ENCODE measurements around the gene NPFFR2. TPM values are rescaled to one million over a fixed set of nuclear protein-coding genes. Genes with fewer than 3 reads are reported as not detected.

Gene NPFFR2
- total and polyA plus RNA-seq, 2 donors (not counting 1 experiment from before 2014, with no cell fraction given) = not detected

- H3K27ac ChIP-seq (ENCODE audit: insufficient read depth, low read length) = no peak overlapping the region
- H3K4me3 ChIP-seq (replicated peaks in 1 of 4; ENCODE audit: control extremely low read depth in 1 of 4, insufficient read depth in 1 of 4, low read depth in 3 of 4, low read length in 4 of 4) = no peak overlapping the region
- H2AFZ ChIP-seq (ENCODE audit: low read length) = no peak overlapping the region
- H3K4me2 ChIP-seq (ENCODE audit: extremely low read depth, insufficient read depth, low read length) = no peak overlapping the region
- H3K4me1 ChIP-seq (ENCODE audit: control insufficient read depth, extremely low read depth, insufficient read depth, low read length) = no peaks in the 10 kb centered on the region
- DNase-seq (ENCODE audit: low read depth in 2 of 2) = no peak
- no peaks in the 10 kb centered on the region for H3K36me3 ChIP-seq (ENCODE audit: control insufficient read depth, insufficient read depth, low read length)
- TF ChIP-seq CTCF (conservative IDR thresholded peaks at IDR 0.05 in 1 of 2, IDR thresholded peaks at IDR 0.05 in 1 of 2; ENCODE audit: low read depth in 1 of 2, low read length in 2 of 2) (no peak), EZH2 (IDR thresholded peaks at IDR 0.05; ENCODE audit: low read length, missing control alignments) (no peak)
- H3K79me2 ChIP-seq (ENCODE audit: control insufficient read depth, insufficient read depth, low read length) = no peaks in the 10 kb centered on the region
- no peaks in the 10 kb centered on the region for H4K20me1 ChIP-seq (ENCODE audit: control insufficient read depth, extremely low read depth, insufficient read depth, low read length)
- no peaks in the 10 kb centered on the region for H3K27me3 ChIP-seq (ENCODE audit: control insufficient read depth, insufficient read depth, low read length)
- H3K9ac ChIP-seq (ENCODE audit: insufficient read depth, low read length) = no peak overlapping the region
- H3K9me3 ChIP-seq (ENCODE audit: control insufficient read depth, insufficient read depth, low read depth, low read length) = no peaks in the 10 kb centered on the region
Measured at GRCh38 chr4:72171761-72172160, 140.0 kb downstream of the NPFFR2 start.

- TF ChIP-seq EZH2 (IDR thresholded peaks at IDR 0.05; ENCODE audit: low read length, missing control alignments) (no peak), CTCF (conservative IDR thresholded peaks at IDR 0.05 in 1 of 2, IDR thresholded peaks at IDR 0.05 in 1 of 2; ENCODE audit: low read depth in 1 of 2, low read length in 2 of 2) (no peak)
- no peak overlapping the region for H3K27ac ChIP-seq (ENCODE audit: insufficient read depth, low read length)
- H3K79me2 ChIP-seq (ENCODE audit: control insufficient read depth, insufficient read depth, low read length) = no peaks in the 10 kb centered on the region
- no peak for DNase-seq (ENCODE audit: low read depth in 2 of 2)
- H3K4me2 ChIP-seq (ENCODE audit: extremely low read depth, insufficient read depth, low read length) = no peak overlapping the region
- no peak overlapping the region for H2AFZ ChIP-seq (ENCODE audit: low read length)
- H3K36me3 ChIP-seq (ENCODE audit: control insufficient read depth, insufficient read depth, low read length) = no peaks in the 10 kb centered on the region
- H3K9me3 ChIP-seq (ENCODE audit: control insufficient read depth, insufficient read depth, low read depth, low read length) = no peaks in the 10 kb centered on the region
- no peak overlapping the region for H3K4me3 ChIP-seq (replicated peaks in 1 of 4; ENCODE audit: control extremely low read depth in 1 of 4, insufficient read depth in 1 of 4, low read depth in 3 of 4, low read length in 4 of 4)
- H3K9ac ChIP-seq (ENCODE audit: insufficient read depth, low read length) = no peak overlapping the region
- no peaks in the 10 kb centered on the region for H3K4me1 ChIP-seq (ENCODE audit: control insufficient read depth, extremely low read depth, insufficient read depth, low read length)
- no peaks in the 10 kb centered on the region for H4K20me1 ChIP-seq (ENCODE audit: control insufficient read depth, extremely low read depth, insufficient read depth, low read length)
- H3K27me3 ChIP-seq (ENCODE audit: control insufficient read depth, insufficient read depth, low read length) = no peaks in the 10 kb centered on the region
Measured at GRCh38 chr4:72179342-72179741, 147.5 kb downstream of the NPFFR2 start.

- H3K9ac ChIP-seq (ENCODE audit: insufficient read depth, low read length) = no peak overlapping the region
- H4K20me1 ChIP-seq (ENCODE audit: control insufficient read depth, extremely low read depth, insufficient read depth, low read length) = no peaks in the 10 kb centered on the region
- no peaks in the 10 kb centered on the region for H3K9me3 ChIP-seq (ENCODE audit: control insufficient read depth, insufficient read depth, low read depth, low read length)
- H3K4me3 ChIP-seq (replicated peaks in 1 of 4; ENCODE audit: control extremely low read depth in 1 of 4, insufficient read depth in 1 of 4, low read depth in 3 of 4, low read length in 4 of 4) = no peak overlapping the region
- H3K4me2 ChIP-seq (ENCODE audit: extremely low read depth, insufficient read depth, low read length) = no peak overlapping the region
- no peak overlapping the region for H3K27ac ChIP-seq (ENCODE audit: insufficient read depth, low read length)
- DNase-seq (ENCODE audit: low read depth in 2 of 2) = no peak
- TF ChIP-seq CTCF (conservative IDR thresholded peaks at IDR 0.05 in 1 of 2, IDR thresholded peaks at IDR 0.05 in 1 of 2; ENCODE audit: low read depth in 1 of 2, low read length in 2 of 2) = no peak
- no peak for TF ChIP-seq EZH2 (IDR thresholded peaks at IDR 0.05; ENCODE audit: low read length, missing control alignments)
- H3K4me1 ChIP-seq (ENCODE audit: control insufficient read depth, extremely low read depth, insufficient read depth, low read length) = no peaks in the 10 kb centered on the region
- H3K36me3 ChIP-seq (ENCODE audit: control insufficient read depth, insufficient read depth, low read length) = no peaks in the 10 kb centered on the region
- no peak overlapping the region for H2AFZ ChIP-seq (ENCODE audit: low read length)
- no peaks in the 10 kb centered on the region for H3K79me2 ChIP-seq (ENCODE audit: control insufficient read depth, insufficient read depth, low read length)
- H3K27me3 ChIP-seq (ENCODE audit: control insufficient read depth, insufficient read depth, low read length) = no peaks in the 10 kb centered on the region
Measured at GRCh38 chr4:72186714-72187113, 154.9 kb downstream of the NPFFR2 start.
